Activated naive CD8-positive, alpha-beta T cell treated with anti-CD3 and anti-CD28 coated beads for 36 hours (primary cell): ENCODE results near the gene BEAN1. TPM values are rescaled to one million over a fixed set of nuclear protein-coding genes. Genes with fewer than 3 reads are reported as not detected.
A peak's percentile ranks its signal among the peaks of the same experiment; 100 is the strongest.

Experiments
- DNase-seq: peaks from one replicate; pipeline ENCODE4 v3.0.0; 2021
- H3K27ac Mint-ChIP-seq: one replicate; pipeline ENCODE4 v1.8.0; 2022; ENCODE audit warnings: mild to moderate bottlenecking, moderate library complexity, mixed read lengths
- H3K27me3 Mint-ChIP-seq: one replicate; pipeline ENCODE4 v1.8.0; 2022; ENCODE audit warnings: mild to moderate bottlenecking, mixed read lengths
- H3K36me3 Mint-ChIP-seq: one replicate; pipeline ENCODE4 v1.8.0; 2021; ENCODE audit warnings: mild to moderate bottlenecking, mixed read lengths
- H3K4me1 Mint-ChIP-seq: one replicate; pipeline ENCODE4 v1.8.0; 2021; ENCODE audit warnings: mixed read lengths
- H3K4me3 Mint-ChIP-seq: one replicate; pipeline ENCODE4 v1.8.0; 2022; ENCODE audit warnings: mild to moderate bottlenecking, moderate library complexity, mixed read lengths
- H3K9me3 Mint-ChIP-seq: one replicate; pipeline ENCODE4 v1.8.0; 2022; ENCODE audit warnings: mixed read lengths
- total RNA-seq, 2 experiments: library from RNA; stranded (reverse); gene quantifications; one replicate each; pipeline ENCODE4 v1.2.3, GENCODE V29; 2021

Gene BEAN1, protein sequence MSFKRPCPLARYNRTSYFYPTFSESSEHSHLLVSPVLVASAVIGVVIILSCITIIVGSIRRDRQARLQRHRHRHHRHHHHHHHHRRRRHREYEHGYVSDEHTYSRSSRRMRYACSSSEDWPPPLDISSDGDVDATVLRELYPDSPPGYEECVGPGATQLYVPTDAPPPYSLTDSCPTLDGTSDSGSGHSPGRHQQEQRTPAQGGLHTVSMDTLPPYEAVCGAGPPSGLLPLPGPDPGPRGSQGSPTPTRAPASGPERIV
- total RNA-seq = not detected

DNA sequence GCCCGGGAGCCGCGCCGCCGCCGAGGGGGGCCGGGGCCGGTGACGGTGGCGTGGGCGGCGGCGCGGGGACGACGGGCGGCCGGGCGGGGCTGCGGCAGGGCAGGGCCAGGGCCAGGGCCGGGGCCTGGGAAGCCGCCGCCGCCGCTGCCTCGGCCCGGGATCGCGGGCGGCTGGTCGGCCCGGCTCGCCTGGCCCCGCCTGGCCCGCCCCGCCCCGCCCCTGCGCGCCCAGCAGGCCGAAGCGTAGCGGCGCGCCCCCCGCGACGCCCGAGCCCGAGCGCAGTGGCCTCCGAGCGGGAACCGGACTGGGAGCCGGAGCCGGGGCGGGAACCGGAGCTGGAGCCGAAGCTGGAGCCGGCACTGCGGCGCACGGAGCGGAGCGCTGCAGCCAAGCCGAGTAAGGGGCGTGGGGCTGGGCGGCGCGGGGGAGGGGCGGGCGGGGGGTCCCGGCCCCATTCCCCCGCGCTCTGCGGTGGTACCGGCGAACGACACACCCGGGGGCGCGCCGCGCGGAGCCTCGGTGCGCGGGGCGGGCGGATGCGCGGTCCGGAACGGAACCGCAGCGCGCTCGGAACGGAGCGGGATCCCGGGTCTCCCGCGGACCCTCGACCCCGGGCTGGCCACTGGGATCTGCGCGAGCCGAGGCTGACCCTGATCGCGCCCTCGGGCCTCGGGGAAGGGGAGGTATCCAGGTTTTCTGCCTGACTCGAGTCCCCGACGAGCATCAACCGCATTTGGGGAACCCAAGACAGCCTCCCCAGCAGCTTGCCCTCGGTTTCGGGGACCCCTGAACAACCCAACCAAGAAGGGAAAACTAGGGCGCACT is at the start of gene BEAN1:
Gene BEAN1 (plus strand): TSS at position 260 of the 825 bp plus-strand sequence. CDS start 10,382 bp downstream, outside the sequence.
- H3K36me3 Mint-ChIP-seq = no peaks in the 10 kb centered on the region
- DNase-seq = peak; percentile 10
- peaks cover 72% of the 10 kb centered on the region for H3K27me3 Mint-ChIP-seq
- H3K4me1 Mint-ChIP-seq = no peaks in the 10 kb centered on the region
- H3K4me3 Mint-ChIP-seq = no peak within 1 kb of the TSS
- H3K9me3 Mint-ChIP-seq = no peaks in the 10 kb centered on the region
- no peak within 1 kb of the TSS for H3K27ac Mint-ChIP-seq

DNA sequence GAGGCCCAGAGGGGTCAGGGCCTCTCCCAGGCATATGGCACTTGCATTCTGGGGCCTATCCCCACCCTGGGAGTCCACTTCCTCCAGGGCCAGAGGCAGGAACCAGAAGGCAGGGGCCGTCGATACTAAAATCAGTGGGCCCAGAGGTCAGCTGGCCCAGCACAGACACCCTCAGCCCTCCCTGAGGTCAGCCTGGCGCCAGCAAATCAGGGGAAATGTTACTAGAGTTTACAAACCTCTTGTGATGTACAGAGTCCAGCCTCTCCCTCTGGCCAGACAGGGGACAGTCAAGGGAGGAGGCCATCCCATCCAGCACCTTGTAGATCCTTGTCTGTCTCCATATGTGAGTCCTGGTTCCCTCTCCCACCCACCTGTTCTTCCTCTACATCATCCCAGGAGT is 49.8 kb upstream of the BEAN1 start:
- Mint-ChIP-seq H3K27ac (no peak overlapping the region), H3K36me3 (no peaks in the 10 kb centered on the region), H3K27me3 (no peaks in the 10 kb centered on the region), H3K4me1 (no peaks in the 10 kb centered on the region), H3K9me3 (no peaks in the 10 kb centered on the region), H3K4me3 (no peak overlapping the region)
- no peak for DNase-seq

- Mint-ChIP-seq H3K4me1 (no peaks in the 10 kb centered on the region), H3K9me3 (no peaks in the 10 kb centered on the region), H3K4me3 (no peak overlapping the region), H3K27me3 (no peaks in the 10 kb centered on the region), H3K27ac (no peak overlapping the region), H3K36me3 (no peaks in the 10 kb centered on the region)
- DNase-seq = no peak
These were observed 48.1 kb upstream of the BEAN1 start for GRCh38 chr16:66378741-66379570.

DNA sequence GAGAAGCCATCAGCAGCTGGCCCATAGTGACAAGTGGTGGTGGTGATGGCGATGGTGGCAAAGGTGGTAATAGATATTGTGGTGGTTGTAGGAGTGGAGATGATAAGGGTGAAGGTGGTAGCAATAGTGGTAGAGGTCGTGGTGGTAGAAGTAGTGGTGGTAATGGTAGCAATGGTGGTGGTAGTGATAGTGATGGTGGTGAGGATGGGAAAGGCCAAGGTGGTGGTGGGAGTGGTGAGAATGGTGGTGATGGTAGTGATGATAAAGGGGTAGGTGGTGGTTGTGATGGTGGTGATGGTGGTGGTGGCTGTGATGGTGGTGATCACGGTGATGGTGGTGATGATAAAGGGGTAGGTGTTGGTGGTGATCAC is 47.5 kb upstream of the BEAN1 start:
- Mint-ChIP-seq H3K27me3 (no peaks in the 10 kb centered on the region), H3K9me3 (no peaks in the 10 kb centered on the region), H3K4me3 (no peak overlapping the region), H3K27ac (no peak overlapping the region), H3K4me1 (no peaks in the 10 kb centered on the region), H3K36me3 (no peaks in the 10 kb centered on the region)
- DNase-seq = no peak

- Mint-ChIP-seq H3K27me3 (no peaks in the 10 kb centered on the region), H3K27ac (no peak overlapping the region), H3K4me3 (no peak overlapping the region), H3K9me3 (no peaks in the 10 kb centered on the region), H3K4me1 (no peaks in the 10 kb centered on the region), H3K36me3 (no peaks in the 10 kb centered on the region)
- no peak for DNase-seq
These were observed 46.7 kb upstream of the BEAN1 start for GRCh38 chr16:66380421-66380820.

DNA sequence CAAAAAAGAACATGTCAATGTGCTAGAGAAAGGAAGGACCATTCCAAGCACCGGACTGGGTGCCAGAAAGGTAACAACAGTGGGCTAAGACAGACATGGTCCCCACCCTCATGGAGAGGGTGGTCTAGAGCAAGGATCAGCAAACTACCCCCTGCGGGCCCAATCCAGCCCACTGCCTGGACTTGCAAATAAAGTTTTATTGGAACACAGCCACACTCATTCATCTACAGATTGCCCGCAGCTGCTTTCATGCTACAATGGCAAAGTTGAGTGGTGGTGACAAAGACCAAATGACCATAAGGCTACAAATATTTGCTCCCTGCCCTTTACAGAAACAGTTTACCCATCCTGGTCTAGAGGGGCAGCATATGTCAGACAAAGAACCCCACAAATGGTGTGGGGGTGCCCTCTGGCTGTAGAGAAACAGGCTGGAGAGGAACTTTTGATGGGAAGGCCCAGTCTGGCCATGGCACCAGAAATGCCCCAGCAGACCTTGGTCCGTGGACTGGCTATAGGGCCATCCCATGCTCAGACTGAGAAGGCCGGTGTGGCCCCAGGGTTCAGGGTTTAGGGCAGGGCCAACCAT is 45.4 kb upstream of the BEAN1 start:
- H3K36me3 Mint-ChIP-seq = no peaks in the 10 kb centered on the region
- no peak overlapping the region for H3K27ac Mint-ChIP-seq
- H3K27me3 Mint-ChIP-seq = no peaks in the 10 kb centered on the region
- no peak overlapping the region for H3K4me3 Mint-ChIP-seq
- DNase-seq = no peak
- H3K4me1 Mint-ChIP-seq = no peaks in the 10 kb centered on the region
- no peaks in the 10 kb centered on the region for H3K9me3 Mint-ChIP-seq

DNA sequence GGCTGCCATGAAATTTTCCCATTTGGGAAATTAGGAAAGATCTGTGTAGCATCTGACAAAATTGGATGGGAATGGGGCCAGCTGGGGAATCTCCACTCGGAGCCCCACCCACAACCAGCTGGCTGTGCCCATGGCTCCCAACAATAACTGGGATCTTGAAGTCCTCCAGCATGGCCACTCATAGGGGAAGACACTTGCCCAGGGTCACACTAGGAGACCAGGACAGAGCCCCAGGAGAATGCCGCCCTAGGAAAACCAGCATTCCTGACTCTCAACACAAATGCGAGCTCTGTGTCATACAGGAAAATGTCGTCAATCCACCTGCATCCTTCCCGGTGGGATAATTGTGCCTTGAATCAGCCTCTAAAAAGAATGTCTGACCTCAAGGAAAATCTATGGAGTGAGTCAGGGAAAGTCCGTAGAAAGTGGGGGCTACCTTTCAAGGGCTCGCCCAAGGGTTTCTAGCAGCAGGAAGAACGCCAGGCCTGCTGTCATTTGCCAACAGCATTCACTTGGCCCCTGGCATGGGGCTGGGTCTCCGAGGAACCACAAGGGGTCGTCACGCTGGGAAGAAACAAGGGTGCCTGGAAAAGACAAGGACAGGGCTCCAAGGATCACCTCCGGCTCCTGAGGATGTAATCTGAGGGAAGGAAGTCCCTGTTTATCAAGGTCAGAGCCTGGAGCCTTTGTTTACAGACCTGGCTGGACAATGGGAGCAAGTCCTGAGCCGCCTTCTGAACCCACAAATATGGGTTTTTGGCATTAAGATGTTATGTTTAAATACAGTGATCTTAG is 44.7 kb upstream of the BEAN1 start:
- DNase-seq = no peak
- Mint-ChIP-seq H3K36me3 (no peaks in the 10 kb centered on the region), H3K27ac (no peak overlapping the region), H3K9me3 (no peaks in the 10 kb centered on the region), H3K27me3 (peaks cover 5% of the 10 kb centered on the region), H3K4me1 (no peaks in the 10 kb centered on the region), H3K4me3 (no peak overlapping the region)

GRCh38 chr16:66382966-66383299 is 44.2 kb upstream of the BEAN1 start:
- no peak overlapping the region for H3K4me3 Mint-ChIP-seq
- no peaks in the 10 kb centered on the region for H3K36me3 Mint-ChIP-seq
- H3K27me3 Mint-ChIP-seq = peaks cover 5% of the 10 kb centered on the region
- DNase-seq = no peak
- no peak overlapping the region for H3K27ac Mint-ChIP-seq
- H3K4me1 Mint-ChIP-seq = no peaks in the 10 kb centered on the region
- H3K9me3 Mint-ChIP-seq = no peaks in the 10 kb centered on the region

DNA sequence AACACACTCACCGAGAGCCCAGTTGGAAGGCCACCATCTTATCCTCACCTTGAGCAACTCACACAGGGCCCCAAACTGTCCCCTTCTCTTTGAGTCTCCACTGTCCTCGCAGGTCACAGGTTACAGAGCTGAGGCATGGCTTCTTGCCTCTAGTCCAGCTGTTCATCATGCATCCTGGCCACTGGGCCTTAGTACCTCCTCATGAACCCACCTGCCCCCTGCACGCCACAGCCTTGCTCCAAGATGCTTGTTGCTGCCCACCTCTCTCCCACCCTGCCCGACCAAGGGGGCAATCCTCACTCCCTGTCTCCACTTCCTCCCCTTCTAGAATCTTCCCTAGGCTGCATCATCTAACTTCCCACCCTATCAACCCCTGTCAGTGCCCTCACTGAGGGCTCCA is 43.5 kb upstream of the BEAN1 start:
- H3K27ac Mint-ChIP-seq = no peak overlapping the region
- no peaks in the 10 kb centered on the region for H3K36me3 Mint-ChIP-seq
- no peaks in the 10 kb centered on the region for H3K4me1 Mint-ChIP-seq
- H3K4me3 Mint-ChIP-seq = no peak overlapping the region
- H3K9me3 Mint-ChIP-seq = no peaks in the 10 kb centered on the region
- H3K27me3 Mint-ChIP-seq = peaks cover 5% of the 10 kb centered on the region
- DNase-seq = no peak

- DNase-seq = no peak
- Mint-ChIP-seq H3K36me3 (no peaks in the 10 kb centered on the region), H3K9me3 (no peaks in the 10 kb centered on the region), H3K27ac (no peak overlapping the region), H3K27me3 (peaks cover 5% of the 10 kb centered on the region), H3K4me3 (no peak overlapping the region), H3K4me1 (no peaks in the 10 kb centered on the region)
These were observed 41.7 kb upstream of the BEAN1 start for GRCh38 chr16:66385415-66385814.

DNA sequence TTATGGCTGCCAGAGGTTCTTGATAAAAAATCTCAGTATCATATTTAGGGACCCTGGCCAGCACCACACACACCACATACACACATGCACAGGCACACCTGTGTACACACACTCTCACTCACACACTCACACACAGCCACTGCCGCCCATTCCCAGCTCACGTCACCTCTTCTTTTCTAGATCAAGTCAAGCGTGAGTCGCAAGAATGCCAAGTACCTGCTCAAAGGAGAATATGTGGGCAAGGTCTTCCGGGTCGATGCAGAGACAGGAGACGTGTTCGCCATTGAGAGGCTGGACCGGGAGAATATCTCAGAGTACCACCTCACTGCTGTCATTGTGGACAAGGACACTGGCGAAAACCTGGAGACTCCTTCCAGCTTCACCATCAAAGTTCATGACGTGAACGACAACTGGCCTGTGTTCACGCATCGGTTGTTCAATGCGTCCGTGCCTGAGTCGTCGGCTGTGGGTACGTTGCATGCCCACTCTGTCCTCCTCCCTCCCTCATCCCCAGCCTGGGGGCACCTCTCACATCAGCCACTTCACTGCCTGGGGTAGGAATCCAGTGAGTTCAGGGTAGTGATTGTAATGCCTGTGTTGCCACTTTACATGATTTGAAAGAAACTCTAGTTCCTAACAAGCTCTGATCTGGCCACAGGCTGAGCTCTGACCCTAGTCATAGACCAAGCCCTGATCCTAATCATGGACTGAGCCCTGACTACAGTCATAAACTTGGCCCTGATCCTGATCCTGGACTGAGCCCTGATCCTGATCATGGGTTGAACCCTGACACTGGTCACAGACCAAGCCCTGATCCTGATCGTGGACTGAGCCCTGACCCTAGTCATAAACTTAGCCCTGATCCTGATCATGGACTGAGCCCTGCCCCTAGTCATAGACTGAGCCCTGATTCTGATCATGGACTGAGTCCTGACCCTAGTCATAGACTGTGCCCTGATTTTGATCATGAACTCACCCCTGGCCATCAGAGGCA is 40.2 kb upstream of the BEAN1 start:
- Mint-ChIP-seq H3K36me3 (no peaks in the 10 kb centered on the region), H3K4me3 (no peak overlapping the region), H3K27me3 (peaks cover 5% of the 10 kb centered on the region), H3K4me1 (no peaks in the 10 kb centered on the region), H3K27ac (no peak overlapping the region), H3K9me3 (no peaks in the 10 kb centered on the region)
- no peak for DNase-seq

DNA sequence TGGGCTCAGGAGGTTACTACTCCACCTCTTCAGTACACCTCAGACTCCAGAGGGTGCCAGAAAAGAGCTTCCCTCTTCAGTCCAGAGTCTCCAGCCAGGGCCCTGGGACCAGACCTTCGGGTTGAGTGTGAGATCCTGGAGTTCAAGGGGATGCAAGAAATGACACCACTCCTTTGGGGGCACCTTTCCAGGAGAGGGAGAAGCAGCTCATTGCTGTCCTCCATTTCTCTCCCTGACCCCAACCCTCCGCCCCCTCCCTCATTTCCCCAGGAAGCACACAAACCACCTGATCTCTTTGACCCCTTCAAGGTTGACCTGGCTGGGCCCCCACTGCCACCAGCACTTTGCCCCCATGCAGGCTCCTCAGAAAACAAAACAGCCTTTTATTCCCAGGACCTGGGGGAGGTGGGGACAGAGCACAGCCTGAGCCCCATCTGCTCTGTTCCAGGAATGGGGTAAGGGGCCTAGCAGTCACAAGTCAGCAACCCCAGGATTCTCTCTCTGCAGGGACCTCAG is 39.2 kb upstream of the BEAN1 start:
- no peak overlapping the region for H3K27ac Mint-ChIP-seq
- H3K36me3 Mint-ChIP-seq = no peaks in the 10 kb centered on the region
- no peak overlapping the region for H3K4me3 Mint-ChIP-seq
- peaks cover 5% of the 10 kb centered on the region for H3K27me3 Mint-ChIP-seq
- DNase-seq = no peak
- H3K4me1 Mint-ChIP-seq = no peaks in the 10 kb centered on the region
- no peaks in the 10 kb centered on the region for H3K9me3 Mint-ChIP-seq

GRCh38 chr16:66388350-66389139 is 38.5 kb upstream of the BEAN1 start:
- peaks cover 5% of the 10 kb centered on the region for H3K27me3 Mint-ChIP-seq
- H3K4me3 Mint-ChIP-seq = no peak overlapping the region
- H3K36me3 Mint-ChIP-seq = no peaks in the 10 kb centered on the region
- no peak for DNase-seq
- no peaks in the 10 kb centered on the region for H3K4me1 Mint-ChIP-seq
- no peak overlapping the region for H3K27ac Mint-ChIP-seq
- no peaks in the 10 kb centered on the region for H3K9me3 Mint-ChIP-seq
